NCI-H446 (cell line): ENCODE results near the gene ALOX5AP.

Experiments
- DNase-seq, 2 experiments: peaks; one replicate each; lab custom pipeline; 2025; lab: John Stamatoyannopoulos, UW

ALOX5AP gene

DNA sequence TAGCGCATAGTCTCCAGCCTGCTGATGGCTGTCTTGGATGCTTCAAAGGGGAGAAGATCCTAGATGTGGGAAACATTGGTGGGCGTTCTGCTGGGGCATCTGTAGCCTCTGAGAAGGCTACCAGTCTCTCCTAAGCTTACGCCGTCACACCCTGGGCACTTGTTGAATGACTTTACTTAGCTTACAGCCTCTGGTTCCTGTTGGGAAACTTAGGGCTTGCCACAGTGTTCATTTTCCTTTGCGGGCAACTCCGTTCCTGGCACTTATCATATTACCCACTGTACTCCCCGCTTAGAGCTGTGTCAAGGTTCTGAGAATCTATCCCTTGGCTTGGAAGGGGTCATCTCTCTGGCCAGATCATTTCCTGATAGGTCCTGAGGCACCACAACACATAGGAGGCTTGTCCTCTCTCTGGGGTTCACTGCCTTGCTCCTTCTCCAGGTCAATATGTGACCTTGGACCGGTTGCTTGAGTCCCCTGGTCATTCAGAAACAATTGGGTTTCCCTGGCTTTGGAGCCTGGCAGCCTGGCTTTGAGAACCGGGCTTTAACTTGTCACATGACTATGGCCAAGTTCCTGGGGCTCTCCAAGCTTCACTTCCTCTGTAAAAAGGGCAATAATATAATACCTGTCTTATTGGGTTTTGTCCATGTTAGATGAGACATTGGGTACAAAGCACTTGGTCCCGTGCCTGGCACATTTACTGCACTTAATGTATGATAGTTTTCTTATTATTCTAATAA lies 20.5 kb upstream of the ALOX5AP start:
- DNase-seq = no peak

DNA sequence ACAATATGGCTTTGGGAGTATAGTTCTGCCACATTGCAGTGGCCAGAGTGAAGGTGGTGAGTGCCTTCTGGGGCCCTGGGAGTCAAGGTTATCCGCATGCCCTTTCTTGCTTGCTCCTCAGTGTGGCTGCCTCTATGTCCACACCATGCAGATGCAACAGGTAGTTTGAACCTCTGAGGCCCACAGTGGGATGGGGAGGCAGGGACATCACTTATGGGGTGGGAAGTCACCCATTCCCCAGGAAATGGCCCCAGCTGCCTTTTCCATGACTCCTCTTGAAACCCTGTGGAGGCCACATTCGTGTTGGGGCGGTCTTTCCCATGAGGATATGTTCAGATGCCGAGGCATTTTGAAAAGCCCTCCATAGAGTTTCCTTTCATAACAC lies 20.0 kb upstream of the ALOX5AP start:
- no peak for DNase-seq

DNA sequence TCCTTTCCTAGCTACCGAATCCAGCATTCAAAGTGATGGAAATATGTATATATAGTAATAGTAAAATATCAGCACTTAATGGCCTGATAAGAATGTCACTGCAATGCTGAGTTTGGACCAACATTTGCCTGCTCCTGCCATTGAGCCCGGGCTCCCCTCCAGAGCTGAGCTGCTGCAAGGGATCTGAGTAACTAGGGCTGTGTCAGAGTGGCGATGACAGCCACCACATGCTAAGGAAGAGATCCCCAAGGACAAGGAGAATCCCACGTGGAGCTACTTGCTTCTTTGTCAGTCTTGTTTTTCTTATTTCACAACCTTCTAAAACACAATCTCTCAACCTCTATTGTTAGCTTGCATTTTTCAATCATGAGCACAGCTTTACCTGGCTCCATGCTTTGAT lies 19.5 kb upstream of the ALOX5AP start:
- DNase-seq = no peak

DNA sequence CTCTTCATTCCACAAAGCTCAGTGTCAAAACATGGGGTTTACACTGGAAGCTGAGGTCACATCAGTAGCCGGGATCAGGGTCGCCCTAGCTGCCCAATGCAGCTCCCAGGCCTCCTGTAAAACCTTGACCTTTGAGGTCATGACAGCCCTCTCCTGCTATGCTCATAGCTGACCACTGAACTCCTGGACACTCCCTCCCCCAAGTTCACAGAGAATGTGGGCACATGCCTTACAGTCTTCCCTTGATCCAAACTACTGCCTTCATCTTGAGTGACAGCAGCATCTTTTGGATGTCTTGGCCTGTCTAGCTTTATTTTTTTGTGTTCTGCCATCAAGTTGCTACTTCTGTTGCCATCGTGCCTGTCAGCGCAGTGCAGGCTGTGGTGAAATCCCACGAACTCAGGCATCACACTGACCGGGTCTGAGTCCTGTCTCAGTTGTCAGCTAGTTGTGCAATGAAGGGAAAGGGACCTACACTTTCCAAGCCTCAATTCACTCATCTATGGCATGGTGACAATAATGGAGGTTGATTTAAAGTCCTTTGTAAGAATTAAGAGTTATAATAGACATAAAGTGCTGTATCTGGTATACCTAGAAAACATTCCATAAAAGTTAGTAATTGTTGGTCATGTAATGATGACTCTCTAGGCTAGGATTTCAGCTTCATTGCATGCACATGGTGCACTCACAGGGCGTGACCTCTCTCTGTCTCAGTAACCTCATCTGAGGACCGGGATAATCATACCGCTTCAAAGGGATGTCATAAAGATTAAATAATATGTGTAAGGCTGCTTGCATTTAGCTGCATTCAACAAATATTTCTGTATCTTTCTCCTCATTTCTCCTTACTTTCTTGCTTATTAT lies 16.4 kb upstream of the ALOX5AP start:
- no peak for DNase-seq

DNA sequence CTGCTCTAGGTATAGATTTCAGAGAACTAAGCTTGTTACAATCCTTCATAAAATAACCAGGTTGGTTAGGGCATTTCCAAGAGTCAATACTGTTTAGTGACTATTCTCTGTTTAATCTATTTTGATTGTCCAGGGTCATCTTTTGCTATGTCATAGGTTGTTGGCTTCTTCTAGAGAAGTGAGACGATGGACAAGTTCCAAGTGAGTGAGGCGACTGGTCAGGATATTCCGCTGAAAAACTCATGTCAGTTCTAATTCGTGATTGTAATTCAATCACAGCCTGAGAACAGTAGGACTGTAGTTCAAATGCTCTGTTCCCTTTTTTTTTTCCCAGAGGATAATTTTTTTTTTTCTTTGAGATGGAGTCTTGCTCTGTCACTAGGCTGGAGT lies 15.8 kb upstream of the ALOX5AP start:
- no peak for DNase-seq

DNA sequence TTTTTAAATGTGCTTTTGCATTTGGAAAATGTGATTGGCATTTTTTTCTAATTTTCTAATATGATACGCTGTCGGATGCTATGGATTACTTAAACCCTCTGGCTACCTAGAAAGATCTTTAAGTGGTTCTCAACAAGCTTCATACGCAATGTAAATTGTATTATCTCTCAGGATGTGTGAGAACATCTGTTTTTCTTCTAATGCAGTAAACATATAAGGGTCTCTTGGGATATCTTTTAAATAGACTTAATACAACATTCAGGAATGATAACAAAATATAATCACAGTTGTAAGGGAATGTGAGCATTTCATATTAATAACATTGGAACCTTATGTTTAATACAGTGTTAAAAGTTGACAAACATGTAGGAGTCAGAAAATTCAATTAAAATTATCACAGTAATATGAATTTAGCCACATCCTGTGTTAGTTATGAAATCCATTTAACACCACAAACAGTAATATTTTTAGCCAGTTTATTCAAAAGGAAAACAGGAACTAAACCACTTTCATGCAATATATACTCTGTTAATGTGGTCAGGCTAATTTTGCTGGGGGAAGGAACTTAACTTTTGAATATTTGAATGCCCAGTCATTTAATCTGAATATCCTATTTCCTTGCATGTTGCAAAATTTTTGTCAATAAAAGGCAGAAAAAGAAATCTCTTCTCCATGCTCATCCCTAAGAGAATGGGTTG lies 15.0 kb upstream of the ALOX5AP start:
- no peak for DNase-seq

DNA sequence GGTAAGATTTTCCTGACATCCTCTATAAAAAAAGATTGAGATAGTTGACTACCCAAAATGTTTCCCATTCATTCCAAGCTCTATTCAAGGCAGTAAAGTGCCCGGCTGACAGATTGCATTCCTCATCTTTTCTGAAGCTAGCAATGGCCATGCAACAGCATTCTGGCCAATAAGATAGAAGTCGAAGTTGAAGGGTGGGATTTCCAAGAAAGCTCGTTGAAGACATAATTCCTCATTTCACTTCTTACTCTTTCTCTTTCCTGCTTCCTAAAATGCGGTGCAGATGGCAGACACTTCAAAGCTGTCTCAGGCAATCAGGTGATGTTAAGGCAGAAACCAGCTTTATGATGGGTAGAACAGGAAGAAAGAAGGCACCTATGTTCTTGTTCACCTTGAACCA lies 13.4 kb upstream of the ALOX5AP start:
- DNase-seq = no peak

DNA sequence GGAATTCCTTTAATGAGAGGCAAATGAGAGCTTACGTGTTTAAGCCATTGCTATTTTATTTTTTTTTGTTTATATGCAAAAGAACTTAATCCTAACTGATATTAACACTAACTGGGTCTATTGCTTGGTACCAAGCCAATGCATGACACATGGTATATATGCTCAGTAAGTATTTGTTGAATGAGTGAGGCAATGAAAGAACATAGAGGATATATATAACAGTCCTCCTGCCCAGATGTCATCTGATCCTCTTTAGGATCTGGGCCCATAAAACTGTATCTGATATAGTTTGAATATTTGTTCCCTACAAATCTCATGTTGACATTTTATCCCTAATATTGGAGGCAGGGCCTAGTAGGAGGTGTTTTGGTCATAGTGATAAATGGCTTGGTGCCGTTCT lies 13.0 kb upstream of the ALOX5AP start:
- peak in 1 of 2 experiments; percentile 6 for DNase-seq

DNA sequence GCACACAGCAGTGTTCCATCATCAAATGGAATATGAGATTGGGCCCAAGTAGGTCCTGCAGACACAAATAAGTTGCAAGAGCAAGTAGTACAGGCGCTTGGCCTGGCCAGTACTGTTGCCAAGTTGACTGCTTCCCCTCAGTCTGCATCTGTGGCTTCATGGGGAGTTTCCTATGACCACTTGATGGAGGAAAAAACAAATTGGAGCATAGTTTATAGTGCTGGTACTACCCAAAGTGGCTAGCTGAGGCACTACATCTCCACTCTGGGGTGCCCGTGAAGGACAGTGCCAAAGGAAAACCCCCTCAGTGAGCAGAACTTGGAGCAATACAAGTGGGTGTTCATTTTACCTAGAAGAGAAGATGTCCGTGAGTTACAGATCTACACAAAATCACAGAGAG lies 10.6 kb upstream of the ALOX5AP start:
- DNase-seq = no peak

DNA sequence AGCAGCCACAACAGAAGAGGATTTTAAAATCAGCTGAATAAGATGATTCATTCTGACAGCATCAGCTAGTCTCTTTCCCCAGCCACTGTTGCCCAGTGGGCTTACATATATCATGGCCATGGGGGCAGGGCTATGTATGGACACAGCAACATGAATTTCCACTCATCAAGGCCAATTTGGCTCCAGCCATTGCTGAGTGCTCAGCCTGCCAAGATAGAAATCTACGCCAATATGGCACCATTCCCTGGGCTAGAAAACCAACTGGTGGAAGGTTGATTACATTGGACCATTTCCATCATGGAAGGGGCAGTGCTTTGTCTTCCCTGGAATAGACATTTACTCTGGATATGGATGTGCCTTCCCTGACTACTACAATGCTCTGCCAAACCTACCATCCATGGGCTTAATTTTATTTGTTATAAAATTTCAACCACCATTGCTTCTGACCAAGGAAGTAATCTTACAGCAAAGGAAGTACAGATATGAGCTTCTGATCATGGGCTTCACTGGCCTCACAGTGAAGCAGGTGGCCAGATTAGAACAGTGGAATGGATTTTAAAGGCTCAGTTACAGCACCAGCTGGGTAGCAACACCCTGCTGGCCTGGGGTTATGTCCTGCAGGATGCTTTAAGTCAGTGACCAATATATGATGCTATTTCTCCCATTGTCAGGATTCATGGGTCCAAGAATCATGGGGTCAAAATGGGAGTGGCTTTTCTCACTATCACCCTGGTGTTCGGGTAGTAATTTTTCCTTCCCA lies 9.8 kb upstream of the ALOX5AP start:
- peak; percentile 91 to 96 for DNase-seq

DNA sequence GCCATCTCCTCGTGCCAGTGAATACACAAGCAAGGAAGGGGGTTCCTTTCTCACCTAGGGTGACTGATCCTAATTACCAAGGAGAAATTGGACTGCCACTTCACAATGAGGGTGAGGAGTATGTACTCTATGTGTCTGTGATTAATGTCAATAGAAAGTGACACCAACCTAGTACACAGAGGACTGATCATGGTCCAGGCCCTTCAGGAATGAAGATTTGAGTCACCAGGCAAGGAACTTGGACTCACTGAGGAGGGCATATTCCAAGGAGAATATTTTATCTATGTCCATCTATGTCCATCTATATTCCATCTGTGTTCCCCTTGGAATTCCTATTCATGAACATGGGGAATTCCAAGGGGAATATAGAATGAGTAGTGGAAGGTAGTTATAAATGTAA lies 9.2 kb upstream of the ALOX5AP start:
- no peak for DNase-seq

DNA sequence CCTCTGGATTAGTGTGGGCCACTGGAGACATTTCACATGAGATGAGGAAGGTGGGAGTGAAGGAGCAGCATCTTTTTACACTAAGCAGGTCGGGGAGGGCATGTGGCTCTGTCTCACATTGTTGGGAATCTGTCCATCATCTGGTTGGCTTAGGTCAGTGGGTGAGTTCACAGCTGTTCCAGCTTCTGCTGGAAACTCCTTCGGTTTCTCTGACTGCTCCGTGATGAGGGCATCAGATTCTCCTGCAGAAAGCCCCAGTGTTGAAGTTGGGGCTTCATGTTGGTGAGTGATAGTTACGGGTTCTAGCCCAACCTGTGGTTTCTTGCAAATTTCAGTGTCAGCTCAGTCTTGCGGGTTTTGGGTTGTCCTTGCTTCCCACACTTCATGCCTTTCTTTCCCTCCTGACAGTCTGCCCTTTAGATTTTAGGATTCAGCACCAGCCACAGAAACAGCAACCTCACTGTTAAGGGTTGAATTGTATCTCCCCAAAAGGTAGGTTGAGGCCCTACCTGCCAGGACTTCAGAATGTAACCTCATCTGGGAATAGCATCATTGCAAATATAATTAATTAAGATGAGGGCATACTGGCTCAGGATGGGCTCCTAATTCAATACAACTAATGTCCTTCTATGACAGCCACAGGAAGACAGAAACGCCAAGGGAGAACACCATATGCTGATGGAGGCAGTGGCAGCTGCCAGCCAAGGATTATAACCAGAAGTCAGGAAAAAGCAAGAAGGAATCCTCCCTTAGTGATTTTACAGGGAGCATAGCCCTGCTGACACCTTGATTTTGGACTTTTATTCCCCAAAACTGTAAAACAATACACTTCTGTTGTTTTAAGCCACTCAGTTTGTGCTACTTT lies 7.6 kb upstream of the ALOX5AP start:
- peak; percentile 4 to 38 for DNase-seq

DNA sequence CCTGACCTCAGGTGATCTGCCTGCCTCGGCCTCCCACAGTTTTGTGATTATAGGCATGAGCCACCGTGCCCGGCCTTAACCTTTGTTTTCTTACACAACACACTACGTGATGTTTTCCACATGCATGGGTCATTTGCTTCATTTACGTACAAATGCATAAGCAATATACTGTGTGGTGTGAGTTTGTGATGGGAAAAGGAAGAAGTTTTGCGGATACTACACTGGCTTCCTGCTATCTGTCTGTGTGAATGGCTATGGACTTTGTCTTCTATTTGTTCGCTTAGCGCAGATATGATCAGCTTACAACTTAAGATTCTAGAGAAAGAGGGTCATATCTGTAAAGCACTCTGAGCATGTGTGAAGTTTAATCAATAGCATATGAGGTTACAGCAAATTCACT lies 5.5 kb upstream of the ALOX5AP start:
- DNase-seq = no peak

DNA sequence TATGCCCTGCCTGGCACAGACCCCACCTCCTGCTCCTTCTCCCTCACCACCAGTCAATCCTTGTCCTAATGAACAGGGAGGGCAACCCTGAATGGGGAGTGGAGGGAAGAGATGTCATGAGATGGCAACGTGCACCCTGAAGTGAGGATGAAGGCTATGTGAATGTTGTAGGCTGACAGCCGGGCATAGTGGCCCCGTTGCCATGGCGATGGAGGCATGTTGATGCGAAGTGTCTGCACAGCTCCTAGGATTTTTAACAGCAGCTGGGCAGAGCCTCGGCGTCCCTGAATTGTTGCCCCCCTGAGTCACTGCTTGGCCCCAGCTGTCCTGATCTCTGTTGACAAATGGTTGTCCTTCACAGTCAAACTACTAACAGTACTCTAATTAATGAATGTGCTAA lies 4.8 kb upstream of the ALOX5AP start:
- peak; percentile 24 to 47 for DNase-seq

DNA sequence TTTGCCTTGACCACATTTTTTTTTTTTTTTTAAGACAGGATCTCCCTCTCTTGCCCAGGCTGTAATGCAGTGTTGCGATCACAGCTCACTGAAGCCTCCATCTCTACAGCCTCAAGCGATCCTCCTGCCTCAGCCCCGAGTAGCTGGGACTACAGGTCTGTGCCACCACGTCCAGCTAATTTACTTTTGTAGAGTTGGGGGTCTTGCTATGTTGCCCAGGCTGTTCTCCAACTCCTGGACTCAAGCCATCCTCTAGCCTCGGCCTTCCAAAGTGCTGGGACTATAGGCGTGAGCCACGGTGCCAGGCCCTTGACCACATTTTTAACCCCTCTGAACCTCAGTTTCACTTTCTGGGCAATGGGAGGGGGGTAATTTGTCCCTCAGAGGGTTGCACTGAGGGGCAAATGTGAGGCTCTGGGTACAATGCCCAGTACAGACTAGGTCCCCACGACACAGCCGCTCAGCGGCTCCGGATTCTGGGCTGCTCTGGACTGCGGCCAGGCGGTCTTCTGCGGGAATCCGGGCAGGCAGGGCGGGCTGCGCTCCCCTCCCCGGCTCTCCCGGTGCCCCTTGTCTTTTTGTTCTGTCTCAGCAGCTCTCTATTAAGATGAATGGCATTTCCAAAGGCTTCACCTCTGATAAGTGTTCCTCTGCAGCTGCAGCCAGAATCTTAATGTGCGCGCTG lies 3.8 kb upstream of the ALOX5AP start:
- DNase-seq = no peak

DNA sequence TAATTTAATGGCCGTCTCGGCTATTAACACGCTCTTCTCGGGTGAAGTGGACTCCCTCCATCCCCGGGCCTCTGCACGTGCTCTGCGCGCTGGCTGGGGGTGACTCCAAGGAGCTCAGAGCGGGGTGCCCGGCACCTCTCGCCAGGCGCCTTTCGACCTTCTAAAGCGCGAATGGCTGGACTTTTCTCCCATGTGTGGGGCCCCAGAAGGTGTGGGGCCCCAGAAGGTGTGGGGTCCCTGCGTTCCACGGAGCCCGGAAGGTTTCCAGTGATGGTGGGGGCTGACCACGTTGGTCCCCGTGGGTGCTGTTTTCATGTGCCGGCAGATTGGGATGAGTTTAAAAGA lies 3.3 kb upstream of the ALOX5AP start:
- DNase-seq = no peak

DNA sequence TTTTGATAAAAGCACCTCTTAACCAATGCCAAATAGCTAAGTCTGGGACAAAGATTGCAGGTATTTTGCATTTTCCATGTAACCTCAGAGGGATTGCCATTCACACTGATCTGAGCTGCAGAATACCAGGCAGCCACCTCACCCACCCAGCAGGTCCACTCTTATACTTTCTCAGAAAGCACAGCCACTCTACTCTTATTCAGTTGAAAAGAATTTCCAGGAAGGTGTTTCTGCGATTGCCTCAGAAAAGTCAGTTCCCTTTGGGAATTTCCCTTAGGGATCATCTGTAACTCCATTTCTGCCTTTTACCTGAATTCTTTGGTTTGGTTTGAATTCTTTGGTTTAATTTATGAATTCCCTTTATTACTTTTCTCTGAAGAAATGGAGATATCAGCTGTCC lies 904 bp upstream of the ALOX5AP start:
- DNase-seq = no peak

DNA sequence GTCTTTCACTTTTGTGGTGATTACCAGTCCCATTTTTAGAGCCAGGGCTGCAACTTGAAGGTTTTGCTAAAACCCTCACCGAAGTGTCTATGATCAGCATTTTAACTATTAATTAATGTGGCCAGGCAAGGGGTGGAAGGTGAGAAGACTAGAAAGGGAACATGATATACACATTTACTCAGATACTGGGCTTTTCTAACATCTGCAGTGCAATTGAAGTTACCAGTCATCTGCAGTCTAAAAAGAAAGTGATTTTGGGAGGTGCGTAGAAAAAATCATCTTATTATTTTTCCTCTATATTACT lies 481 bp downstream of the ALOX5AP start:
- DNase-seq = no peak

DNA sequence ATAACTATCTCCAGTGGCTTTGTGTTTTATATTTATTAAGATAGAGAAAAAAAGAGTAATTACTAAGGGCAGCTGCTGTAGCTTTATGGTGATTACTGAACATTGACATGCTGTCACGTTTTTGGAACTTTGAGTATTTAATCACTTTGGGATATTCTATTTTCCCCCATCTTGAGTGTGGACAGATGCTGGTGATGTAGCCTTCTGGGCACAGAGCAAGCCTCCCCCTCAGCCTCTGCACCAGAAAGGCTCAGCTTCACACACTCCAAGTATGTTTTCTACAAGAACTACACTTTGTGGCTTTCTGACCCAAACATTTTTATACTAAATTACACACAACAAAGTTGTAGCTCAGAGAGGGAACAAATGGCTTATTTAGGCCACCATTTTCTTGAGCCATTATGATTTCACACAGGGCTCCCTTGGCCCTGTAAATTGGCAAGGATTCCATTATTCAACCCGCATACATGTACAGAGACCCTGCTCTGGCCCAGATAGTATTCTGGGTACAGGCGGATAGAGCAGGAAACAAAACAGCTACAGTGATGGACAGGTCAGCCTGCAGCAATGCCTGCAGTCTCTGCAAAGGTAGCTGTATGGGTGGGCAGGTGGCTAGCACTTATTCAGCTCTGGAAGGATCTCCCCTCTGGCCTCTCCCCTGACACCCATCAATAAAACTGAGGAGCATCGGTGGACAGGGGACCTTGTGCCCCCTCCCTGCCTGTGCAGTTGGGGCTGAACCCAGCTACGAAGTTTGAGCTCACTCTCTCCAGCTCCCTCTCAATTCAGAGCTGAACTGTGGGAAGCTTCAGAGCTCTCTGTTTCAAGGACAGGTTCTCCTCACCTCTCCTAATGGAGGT lies 1.3 kb downstream of the ALOX5AP start:
- DNase-seq = no peak
